HEK293 (cell line): ENCODE results near the gene KHSRP.

ENCODE experiments used
- CTCF ChIP-seq: fragments of 450-650 bp; formaldehyde crosslinking; IDR thresholded peaks from 2 replicates; pipeline ENCODE4 v1.5.1; 2016; ENCODE audit warnings: missing biosample characterization, missing genetic modification characterization
- KLF8 ChIP-seq: fragments of 450-650 bp; formaldehyde crosslinking; IDR thresholded peaks from 2 replicates; pipeline ENCODE4 v1.5.1; 2016; ENCODE audit warnings: missing biosample characterization, missing genetic modification characterization
- SETDB1 ChIP-seq: IDR thresholded peaks from one replicate; pipeline ENCODE4 v1.6.1; 2017; ENCODE audit warnings: mild to moderate bottlenecking, low read length, moderate library complexity, mixed read lengths; ENCODE audit not compliant: insufficient read length
- ZBTB44 ChIP-seq: fragments of 450-650 bp; IDR thresholded peaks from 2 replicates; pipeline ENCODE4 v1.5.1; 2018; ENCODE audit warnings: missing biosample characterization, mild to moderate bottlenecking, missing genetic modification characterization
- ZBTB49 ChIP-seq: fragments of 450-650 bp; formaldehyde crosslinking; IDR thresholded peaks from 2 replicates; pipeline ENCODE4 v1.5.1; 2016; ENCODE audit warnings: missing biosample characterization, missing genetic modification characterization, low read depth
- ZNF239 ChIP-seq: fragments of 450-650 bp; formaldehyde crosslinking; IDR thresholded peaks from 2 replicates; pipeline ENCODE4 v1.5.1; 2016; ENCODE audit warnings: missing biosample characterization, missing genetic modification characterization
- ZNF248 ChIP-seq: fragments of 450-650 bp; formaldehyde crosslinking; IDR thresholded peaks from 2 replicates; pipeline ENCODE4 v1.5.1; 2017; ENCODE audit warnings: missing biosample characterization, missing genetic modification characterization
- ZNF292 ChIP-seq: fragments of 450-650 bp; formaldehyde crosslinking; IDR thresholded peaks from 2 replicates; pipeline ENCODE4 v1.5.1; 2016; ENCODE audit warnings: low read depth, missing biosample characterization, missing genetic modification characterization, borderline replicate concordance

- no peak for TF ChIP-seq ZNF248 (tag by site-specific recombination)
- TF ChIP-seq CTCF (tag by site-specific recombination): no peak
- no peak for TF ChIP-seq KLF8
- no peak for TF ChIP-seq ZBTB44 (tag by site-specific recombination)
- TF ChIP-seq ZNF239 (tag by site-specific recombination): no peak
- TF ChIP-seq ZNF292 (tag by site-specific recombination): no peak
- no peak for TF ChIP-seq SETDB1
- no peak for TF ChIP-seq ZBTB49 (tag by site-specific recombination)
Measured at GRCh38 chr19:6465006-6465405, 40.4 kb upstream of the KHSRP start.
